GM11168 (cell line): ENCODE results near the gene ABHD15.

Experiments
- in situ Hi-C: fragments of 300-500 bp; cut with MboI; formaldehyde crosslinking; loops from one replicate; pipeline ENCODE4 v1.12.0; 2022; ENCODE audit warnings: low sequenced_read_pairs; ENCODE audit not compliant: unreplicated experiment

ABHD15 gene

DNA sequence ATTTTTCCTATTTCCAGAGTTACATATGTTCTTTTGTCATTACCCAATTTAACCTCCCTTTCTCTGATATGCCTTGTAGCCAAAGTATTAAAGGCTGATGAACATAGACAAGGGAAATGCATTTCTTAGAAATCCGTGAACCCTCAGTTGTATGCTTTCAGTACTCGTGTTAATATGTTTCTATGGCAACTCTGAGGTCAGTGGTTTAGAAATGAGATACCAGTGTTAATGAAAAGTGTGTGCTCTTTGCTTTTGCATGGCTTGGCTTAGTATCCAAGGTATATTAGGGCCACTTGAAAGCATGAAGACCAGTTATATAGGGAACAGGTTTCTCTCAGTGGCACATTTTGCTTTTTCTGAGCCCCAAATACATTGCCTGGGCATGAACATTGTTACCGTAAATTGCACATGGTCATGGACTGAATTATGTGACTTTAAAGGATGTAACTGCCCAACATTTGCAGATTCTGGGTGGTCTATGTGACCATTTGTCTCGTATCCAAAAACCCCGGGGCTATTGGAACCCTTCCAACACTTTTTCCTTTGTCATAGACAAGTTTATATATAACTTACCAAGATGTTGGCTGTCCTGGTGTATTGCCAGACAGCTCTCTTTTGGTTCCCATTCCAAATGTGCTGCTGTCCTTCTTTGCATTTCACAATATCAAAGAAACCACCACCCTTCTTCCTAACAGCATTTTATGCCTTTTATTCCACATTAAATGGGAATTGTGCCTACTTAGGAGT, 17.5 kb downstream of the ABHD15 start:
- in situ Hi-C loops, result no loop called here

DNA sequence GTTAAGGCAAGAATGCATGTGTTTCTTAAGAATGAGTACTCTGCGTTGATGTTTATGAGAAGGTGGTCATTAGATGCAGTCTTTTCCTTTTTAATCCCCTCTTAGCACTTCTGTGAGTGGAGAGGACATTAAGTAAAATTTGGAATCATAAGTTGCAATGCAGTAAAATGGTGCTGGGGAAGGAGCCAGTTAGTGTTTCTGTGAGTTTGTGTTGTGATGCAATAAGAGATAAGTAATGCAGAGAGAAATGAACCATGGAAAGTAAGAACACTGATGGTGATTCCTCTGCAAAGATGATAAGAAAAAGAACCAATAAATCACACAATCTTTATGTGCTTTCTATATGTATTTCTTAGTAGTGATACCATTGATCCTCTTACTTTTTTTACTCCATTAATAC, 20.0 kb downstream of the ABHD15 start:
- in situ Hi-C loops, result no loop called here

DNA sequence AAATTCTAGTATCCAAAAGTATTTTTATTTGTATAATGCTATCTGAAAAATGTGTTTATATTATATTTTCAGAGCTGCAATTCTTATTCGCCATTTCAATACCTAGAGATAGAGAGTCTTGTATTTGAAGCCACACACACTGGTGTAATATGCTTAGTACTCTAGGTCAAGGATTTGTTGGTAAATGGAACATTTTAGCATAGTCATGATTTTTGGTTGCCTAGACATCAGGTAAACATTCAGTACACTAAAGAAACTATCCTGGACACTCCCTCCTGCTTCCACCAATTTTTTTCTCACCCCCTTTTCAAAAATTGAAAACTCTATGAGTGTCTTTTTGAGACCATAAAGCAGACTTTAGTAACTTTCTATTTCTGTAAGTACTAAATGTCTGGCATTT, 20.8 kb downstream of the ABHD15 start:
- in situ Hi-C loops, result no loop called here

DNA sequence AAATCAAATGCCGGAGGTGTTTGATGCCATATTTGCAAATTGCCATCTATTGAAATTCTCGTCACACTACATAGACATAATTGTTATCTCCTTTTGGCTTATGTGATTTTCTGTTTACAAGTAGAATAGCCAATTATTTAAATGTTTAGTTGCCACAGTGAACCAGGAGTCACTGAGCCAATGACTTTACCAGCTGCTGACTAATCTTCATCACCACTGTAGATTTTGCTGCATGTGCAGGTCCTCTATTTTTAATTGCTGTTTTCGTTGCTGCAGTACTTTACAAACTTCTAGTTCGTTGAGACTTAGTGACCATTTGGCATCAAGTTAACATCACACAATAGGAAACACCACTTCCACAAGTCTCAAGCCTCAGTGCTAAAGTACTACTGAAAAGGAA, 22.8 kb downstream of the ABHD15 start:
- in situ Hi-C loops, result no loop called here

DNA sequence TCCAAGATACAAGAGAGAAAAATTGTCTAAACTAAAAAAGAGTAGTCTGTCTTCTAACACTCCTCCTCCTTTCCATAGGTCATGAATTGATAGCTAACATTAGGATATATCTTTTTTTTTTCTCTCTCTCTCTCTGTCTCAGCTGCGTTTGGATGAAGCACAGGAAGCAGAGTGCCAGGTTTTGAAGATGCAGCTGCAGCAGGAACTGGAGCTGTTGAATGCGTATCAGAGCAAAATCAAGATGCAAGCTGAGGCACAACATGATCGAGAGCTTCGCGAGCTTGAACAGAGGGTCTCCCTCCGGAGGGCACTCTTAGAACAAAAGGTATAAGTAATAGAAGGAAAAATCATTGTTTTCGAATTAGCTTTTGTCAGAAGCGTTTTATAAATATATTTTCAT, 32.9 kb downstream of the ABHD15 start:
- in situ Hi-C loops, result loop anchor here (10.0 kb wide), 1 partner anchor 159 kb away; no protein-coding TSS in a partner anchor

DNA sequence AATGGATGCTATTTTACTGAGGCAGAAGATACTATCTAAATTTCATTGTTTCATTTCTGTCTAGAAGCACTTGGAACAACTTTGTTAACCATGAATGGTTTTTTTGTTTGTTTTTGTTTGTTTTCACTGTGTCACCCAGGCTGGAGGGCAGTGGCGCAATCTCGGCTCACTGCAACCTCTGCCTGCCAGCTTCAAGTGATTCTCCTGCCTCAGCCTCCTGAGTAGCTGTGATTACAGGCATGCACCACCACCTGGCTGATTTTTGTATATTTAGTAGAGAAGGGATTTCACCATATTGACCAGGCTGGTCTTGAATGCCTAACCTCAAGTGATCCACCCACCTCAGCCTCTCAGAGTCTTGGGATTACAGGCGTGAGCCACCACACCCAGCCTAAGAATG, 40.5 kb downstream of the ABHD15 start:
- in situ Hi-C loops, result no loop called here

DNA sequence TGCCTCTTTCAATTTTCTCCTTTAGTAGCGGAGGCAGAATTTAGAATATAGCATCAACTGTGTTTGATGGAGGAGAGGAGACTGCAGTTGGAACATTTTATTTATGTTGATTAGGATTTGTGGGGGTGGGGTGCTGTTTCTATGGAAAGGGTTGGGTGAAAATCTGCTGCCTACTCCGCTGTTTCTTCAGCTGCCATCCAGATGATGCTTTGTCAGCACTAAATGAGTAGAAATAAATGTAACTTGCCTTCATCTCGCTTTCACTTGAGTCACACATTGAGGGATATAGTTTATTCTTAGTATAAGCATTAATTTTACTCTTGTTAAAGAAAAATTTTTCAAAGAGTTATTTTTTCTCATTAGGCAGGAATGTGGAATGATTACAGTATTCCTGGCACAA, 42.1 kb downstream of the ABHD15 start:
- in situ Hi-C loops, result no loop called here

DNA sequence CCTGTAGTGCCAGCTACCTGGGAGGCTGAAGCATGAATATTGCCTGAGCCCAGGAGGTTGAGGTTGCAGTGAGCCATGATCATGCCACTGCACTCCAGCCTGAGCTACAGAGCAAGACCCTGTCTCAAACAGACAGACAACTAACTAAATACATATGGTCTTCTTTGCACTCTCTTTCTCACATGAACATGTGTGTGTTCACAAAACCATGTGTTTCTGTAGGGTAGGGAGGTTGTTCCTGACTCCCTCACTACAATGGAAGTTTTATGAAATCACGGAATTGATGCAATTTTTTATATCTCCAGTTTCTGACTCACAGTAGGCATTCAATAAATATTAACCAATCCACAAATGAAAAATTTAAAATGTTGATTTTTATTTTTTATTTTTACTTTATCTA, 48.5 kb downstream of the ABHD15 start:
- in situ Hi-C loops, result loop anchor here (5.0 kb wide), 1 partner anchor 41 kb away; no protein-coding TSS in a partner anchor

DNA sequence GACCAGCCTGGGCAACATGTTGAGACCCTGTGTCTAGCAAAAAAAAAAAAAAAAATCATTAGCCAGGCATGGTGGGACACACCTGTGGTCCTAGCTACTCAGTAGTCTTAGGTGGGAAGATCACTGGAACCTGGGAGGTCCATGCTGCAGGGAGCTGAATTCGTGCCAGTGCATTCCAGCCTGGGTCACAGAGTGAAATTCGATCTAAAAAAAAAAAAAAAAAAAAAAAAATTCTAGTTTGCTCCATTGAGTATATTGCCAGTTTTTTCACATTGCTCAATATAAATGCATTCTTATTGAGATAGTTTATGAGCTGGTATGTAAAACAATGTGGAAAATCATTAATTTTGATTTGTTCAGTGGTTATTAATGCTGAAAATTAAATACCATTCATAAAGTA, 52.0 kb downstream of the ABHD15 start:
- in situ Hi-C loops, result loop anchor here (5.0 kb wide), 1 partner anchor 37 kb away; no protein-coding TSS in a partner anchor

DNA sequence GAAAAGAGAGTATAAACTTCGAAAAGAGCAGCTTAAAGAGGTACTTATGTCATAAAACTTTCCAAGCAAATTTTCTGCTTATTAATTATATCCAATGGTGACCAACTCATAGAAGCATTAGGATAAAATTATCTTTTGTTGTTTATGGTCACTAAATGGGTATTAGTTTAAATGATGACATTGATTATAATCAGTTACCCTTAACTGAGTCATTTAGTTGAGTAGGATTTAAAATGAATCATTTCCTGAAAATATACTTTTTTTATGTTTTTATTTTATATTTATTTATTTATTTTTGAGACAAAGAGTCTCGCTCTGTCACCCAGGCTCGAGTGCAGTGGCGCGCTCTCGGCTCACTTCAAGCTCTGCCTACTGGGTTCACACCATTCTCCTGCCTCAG, 55.9 kb downstream of the ABHD15 start:
- in situ Hi-C loops, result no loop called here
